Measurements from ENCODE around the gene EXOC7.
"Not testable (repeated sequence)": the region's sequence is repeated elsewhere in the genome, so short reads cannot be mapped to it uniquely, and the experiment has no call there.

The EXOC7 gene

DNA sequence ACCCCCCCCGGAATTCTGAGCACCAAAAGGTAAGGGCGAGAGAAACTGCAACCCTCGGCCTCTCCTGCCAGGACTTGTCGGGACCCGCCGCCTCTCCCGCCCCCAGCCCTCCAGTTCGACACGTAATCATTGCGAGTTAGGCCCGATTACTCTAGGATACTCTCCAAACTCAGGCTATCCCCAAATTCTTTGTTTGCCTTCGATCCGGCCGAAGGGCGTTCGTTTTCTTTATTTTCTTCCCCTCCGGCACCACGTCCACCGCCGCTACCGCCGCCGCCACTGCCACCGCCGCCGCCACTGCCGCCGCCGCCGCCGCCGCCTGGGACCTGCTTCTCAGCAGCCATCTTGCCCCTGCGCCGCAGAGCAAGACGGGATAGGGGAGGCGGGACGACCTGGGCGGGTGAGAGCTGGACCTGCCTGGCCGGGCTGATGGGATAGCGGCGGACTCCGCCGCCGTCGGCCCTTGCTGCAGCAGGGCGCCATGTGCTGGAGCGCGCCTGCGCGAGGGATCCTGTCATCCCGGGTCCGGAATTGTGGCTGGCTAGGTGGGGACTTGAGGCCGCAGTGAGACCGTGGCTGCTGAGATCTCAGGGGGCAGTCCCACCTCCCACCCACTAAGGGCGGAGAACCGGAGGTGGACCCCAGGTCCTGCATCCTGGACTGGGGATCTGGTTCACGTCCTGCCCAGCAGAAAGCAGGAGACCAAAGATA, 31.3 kb downstream of the EXOC7 start, which contains the start of gene SRP68:
TSS of gene SRP68 (minus strand) at position 370 of the 711 bp plus-strand sequence. CDS start at position 344, 26 bp downstream.
- peak; percentile 61 to 71 (median 68) for DNase-seq

DNA sequence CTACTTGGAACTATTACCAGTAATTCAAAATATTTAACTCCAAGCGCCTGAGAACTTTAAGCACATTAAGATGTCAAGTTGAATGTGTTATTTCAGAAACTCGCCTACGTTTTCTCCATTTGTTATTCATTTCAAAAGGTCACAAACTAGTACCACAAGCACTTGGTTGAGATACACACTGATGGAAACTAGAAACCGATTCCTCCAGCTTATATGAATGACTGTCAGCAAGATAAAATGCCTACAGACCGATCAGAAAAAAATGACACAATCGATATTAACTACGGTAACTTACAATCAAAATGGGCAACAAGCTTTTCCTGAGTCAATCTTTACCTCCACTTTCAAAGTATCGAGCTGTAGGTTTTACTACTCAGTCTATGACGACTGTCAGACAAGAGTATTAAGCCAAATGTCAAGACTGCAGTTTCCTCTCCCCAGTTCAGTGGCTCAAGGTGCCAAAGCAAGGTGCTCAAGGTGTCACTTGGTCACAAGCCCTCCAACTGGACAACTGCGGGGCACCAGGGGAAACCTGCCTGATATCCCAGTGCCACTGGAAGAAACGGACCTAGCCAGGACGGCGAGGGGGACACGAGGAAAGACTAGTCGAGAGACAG, 31.9 kb downstream of the EXOC7 start:
- no peak for DNase-seq

DNA sequence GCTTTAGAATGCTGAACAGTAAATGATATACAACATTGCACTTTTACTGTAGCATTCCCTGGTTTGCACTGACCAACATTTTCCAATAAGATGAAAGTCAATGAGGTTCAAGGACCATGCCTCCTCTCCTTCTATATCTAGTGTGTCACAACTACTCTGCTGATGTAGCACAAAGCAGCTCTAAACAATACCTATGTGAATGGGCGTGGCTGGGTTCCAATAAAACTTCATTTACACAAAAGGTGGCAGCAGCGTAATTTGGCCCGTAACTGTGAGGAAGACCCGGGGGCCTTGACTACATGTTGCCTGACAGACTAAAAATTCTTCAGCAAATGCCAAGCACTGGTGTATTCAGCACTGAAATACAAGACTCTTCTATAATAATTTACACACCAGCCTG, 37.8 kb downstream of the EXOC7 start:
- DNase-seq, result no peak

- DNase-seq, result no peak
These were observed 39.6 kb downstream of the EXOC7 start for GRCh38 chr17:76063875-76064546.

DNA sequence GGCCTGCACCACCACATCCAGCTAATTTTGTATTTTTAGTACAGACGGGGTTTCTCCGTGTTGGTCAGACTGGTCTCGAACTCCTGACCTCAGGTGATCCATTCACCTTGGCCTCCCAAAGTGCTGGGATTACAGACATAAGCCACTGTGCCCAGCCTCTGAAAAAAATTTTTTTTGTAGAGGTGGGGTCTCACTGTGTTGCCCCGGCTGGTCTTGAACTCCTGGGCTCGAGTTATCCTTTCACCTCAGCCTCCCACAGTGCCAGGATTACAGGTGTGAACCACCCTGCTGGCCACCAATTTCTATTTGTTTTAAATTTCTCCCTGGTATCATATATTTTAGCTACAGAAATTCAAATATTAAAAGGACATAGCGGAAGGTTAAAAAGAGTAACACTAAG, 45.3 kb downstream of the EXOC7 start:
- not testable (repeated sequence) for DNase-seq

DNA sequence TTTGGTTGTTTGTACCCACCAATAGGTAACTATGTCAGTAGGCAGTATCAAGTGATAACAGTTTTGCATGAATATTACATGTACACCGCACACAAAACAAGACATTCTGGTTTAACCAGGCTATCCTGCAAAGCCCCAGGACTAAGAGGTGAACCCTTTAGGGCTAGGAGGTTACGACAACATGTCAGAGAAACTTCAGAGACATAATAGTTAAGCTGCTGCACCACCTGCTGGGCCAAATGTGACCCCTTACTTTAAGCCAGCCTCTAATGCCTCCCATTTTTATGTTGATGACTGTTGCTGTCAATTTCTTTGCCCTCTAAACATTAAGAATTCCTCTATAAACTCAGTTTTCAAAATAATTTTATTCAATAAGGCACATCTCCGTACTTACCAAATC, 46.7 kb downstream of the EXOC7 start:
- no peak for DNase-seq

- no peak for DNase-seq
These were observed 49.5 kb downstream of the EXOC7 start for GRCh38 chr17:76054112-76054476.

- no peak for DNase-seq
These were observed 50.1 kb downstream of the EXOC7 start for GRCh38 chr17:76053246-76054111.

GRCh38 chr17:76051561-76051960, 52.0 kb downstream of the EXOC7 start:
- no peak for DNase-seq

- DNase-seq, result no peak
These were observed 52.8 kb downstream of the EXOC7 start for GRCh38 chr17:76050538-76051467.

GRCh38 chr17:76049836-76050537, 53.6 kb downstream of the EXOC7 start:
- no peak for DNase-seq

DNA sequence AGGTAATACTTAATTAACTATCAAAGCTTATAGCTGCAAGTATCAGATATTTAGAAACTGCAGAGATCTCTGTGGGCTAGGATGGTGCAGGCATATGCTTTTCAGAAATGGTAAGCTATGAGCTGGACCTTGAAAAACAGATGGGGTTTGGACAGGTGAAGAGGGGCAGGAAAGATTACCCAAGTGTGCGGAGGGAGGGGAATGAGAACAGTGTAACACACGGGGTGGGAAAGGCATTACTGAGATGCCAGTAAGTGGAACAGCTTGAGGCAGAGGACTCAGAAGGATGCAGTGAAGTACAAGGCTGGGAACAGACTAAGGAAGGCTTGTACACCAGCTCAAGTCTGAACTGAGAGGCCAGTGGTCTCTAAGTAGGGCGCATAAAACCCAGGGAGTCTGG, 54.3 kb downstream of the EXOC7 start:
- no peak for DNase-seq

DNA sequence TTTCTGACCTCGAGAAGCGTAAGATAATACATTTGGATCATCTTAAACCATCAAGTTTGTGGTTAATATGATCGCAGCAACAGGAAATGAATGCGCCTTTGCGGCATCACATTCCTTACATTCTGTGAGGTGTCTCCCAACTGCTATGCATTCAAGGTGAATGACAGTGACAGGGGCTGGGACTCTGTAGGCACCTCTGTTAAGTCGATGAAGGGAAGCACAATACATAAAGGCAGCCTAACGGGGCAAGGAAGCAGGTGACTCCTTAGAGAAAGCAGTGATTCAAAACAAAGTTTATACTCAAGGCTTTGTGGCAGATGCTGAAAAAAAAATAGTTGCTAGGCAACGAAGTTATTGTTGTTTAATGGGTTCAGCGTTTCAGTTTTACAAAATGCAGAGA, 54.9 kb downstream of the EXOC7 start:
- DNase-seq, result no peak

GRCh38 chr17:76048025-76048605, 55.5 kb downstream of the EXOC7 start:
- DNase-seq, result no peak

DNA sequence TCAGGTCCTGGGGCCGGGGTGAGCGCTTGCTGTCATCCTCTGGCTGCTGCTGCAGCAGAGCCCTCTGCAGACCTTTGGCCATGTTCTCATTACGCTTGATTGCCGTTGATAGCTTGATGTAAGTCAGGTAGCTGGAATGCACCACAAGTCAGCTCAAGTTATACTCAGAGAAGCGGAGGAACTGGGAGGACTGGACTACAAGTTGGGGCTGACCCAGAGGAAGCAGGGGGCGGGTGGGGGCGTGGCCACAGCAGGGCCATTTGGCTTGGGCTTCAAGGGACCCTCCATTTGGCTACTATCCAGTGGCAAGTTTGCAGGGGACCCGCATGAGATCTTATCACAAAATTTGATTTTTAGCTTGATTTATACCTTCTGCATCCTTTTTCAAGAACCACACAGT, 57.5 kb downstream of the EXOC7 start:
- no peak for DNase-seq

DNA sequence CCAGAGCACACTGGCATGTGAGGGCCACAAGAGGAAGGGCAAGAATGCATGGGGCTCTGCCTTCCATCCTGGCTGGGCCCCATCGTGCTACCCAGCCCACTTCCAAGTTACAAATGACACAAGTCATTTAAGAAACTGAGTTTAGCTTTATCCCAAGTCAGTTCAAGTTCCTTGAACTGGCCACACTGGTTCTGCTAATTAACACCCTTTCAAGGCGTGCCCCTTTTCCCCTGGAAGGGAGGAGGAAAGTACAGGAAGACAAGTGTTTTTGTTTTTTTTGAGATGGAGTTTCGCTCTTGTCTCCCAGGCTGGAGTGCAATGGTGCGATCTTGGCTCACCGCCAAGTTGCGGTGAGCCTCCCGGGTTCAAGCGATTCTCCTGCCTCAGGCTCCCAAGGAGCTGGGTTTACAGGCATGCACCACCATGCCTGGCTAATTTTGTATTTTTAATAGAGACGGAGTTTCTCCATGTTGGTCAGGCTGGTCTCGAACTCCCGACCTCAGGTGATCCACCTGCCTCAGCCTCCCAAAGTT, 59.0 kb downstream of the EXOC7 start:
- not testable (repeated sequence) for DNase-seq

- not testable (repeated sequence) for DNase-seq
These were observed 60.7 kb downstream of the EXOC7 start for GRCh38 chr17:76042868-76043267.

DNA sequence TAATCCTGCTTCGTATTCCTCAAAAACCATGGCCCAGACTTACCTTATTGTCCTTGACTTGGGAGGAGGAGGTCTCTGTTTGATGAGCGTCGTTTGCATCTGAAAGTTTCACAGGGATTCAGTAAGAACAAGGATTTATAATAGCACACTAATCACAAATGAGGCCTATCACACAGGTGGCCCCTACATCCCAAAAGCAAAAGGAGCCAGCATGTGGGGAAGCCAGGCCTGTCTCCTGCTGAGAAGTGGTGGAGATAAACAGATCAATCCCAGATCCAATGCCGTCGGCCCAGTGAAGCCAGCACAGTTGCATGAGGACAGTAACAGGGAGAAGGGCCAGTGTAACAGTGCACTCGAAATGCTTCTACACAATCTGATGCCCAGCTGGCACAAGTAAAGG, 63.2 kb downstream of the EXOC7 start:
- no peak for DNase-seq

GRCh38 chr17:76039121-76039520, 64.5 kb downstream of the EXOC7 start:
- no peak for DNase-seq

- DNase-seq, result no peak
These were observed 65.5 kb downstream of the EXOC7 start for GRCh38 chr17:76038050-76038449.

All from activated CD4-positive, CD25-positive, alpha-beta regulatory T cell (primary cell).